DND-41 (cell line): ENCODE measurements around the gene CACUL1.

Source experiments
- ATAC-seq: fragments of 200-7000 bp; cut with Tn5 transposase; 3 replicates; pipeline ENCODE4 v1.9.1; 2021; ENCODE audit warnings: low read depth; ENCODE audit not compliant: insufficient read depth
- DNase-seq: peaks from one replicate; pipeline ENCODE4 v3.0.0-alpha.2; 2020
- H2AFZ ChIP-seq: 2 replicates; pipeline ENCODE4 v1.6.0; 2012; ENCODE audit warnings: low read depth, low read length
- H3K27ac ChIP-seq: 2 replicates; pipeline ENCODE4 v1.5.1; 2012; ENCODE audit warnings: low read length, inconsistent platforms
- H3K27me3 ChIP-seq: fragments of 200-600 bp; sonication (generic); 2 replicates; pipeline ENCODE4 v1.6.0; 2012; ENCODE audit warnings: low read length, mild to moderate bottlenecking, inconsistent platforms; ENCODE audit not compliant: insufficient read depth, poor library complexity
- H3K36me3 ChIP-seq: 2 replicates; pipeline ENCODE4 v1.5.1; 2012; ENCODE audit warnings: low read length, inconsistent platforms; ENCODE audit not compliant: insufficient read depth
- H3K4me1 ChIP-seq: 2 replicates; pipeline ENCODE4 v1.5.1; 2012; ENCODE audit warnings: mild to moderate bottlenecking, low read length; ENCODE audit not compliant: insufficient read depth
- H3K4me2 ChIP-seq: 2 replicates; pipeline ENCODE4 v1.6.0; 2012; ENCODE audit warnings: mild to moderate bottlenecking, moderate library complexity, low read length, inconsistent platforms; ENCODE audit not compliant: insufficient read depth
- H3K4me3 ChIP-seq, 2 experiments: fragments of 200-600 bp in 1 of 2; shearing (Covaris generic) in 1 of 2; 2 replicates each; pipeline ENCODE4 v1.5.1; 2012 to 2016; ENCODE audit warnings: inconsistent platforms in 2 of 2, low read length in 2 of 2, mild to moderate bottlenecking in 2 of 2, low read depth in 1 of 2, moderate library complexity in 1 of 2
- H3K79me2 ChIP-seq: 2 replicates; pipeline ENCODE4 v1.6.0; 2012; ENCODE audit warnings: low read length, inconsistent platforms; ENCODE audit not compliant: insufficient read depth
- H3K9ac ChIP-seq: 2 replicates; pipeline ENCODE4 v1.6.0; 2012; ENCODE audit warnings: low read depth, mild to moderate bottlenecking, inconsistent platforms, low read length, moderate library complexity
- H3K9me3 ChIP-seq: 2 replicates; pipeline ENCODE4 v1.5.1; 2012; ENCODE audit warnings: low read length, moderate library complexity, mild to moderate bottlenecking, inconsistent platforms; ENCODE audit not compliant: insufficient read depth, severe bottlenecking
- H4K20me1 ChIP-seq: 2 replicates; pipeline ENCODE4 v1.6.0; 2012; ENCODE audit warnings: low read length; ENCODE audit not compliant: insufficient read depth
- EZH2 ChIP-seq: IDR thresholded peaks from 3 replicates; pipeline ENCODE4 v1.6.1; 2012; ENCODE audit warnings: borderline replicate concordance, low read depth, mild to moderate bottlenecking, moderate library complexity, low read length, inconsistent platforms; ENCODE audit not compliant: severe bottlenecking
- TF ChIP-seq, protein P1 (sequence below): IDR thresholded peaks from 2 replicates; pipeline ENCODE4 v1.5.1; 2012; ENCODE audit warnings: borderline replicate concordance, low read length, moderate library complexity, mild to moderate bottlenecking; ENCODE audit not compliant: poor library complexity, severe bottlenecking; ENCODE audit errors: extremely low read depth

The CACUL1 gene

GRCh38 chr10:118668228-118668952 is 86.4 kb downstream of the CACUL1 start:
- no peak for DNase-seq
- Histone ChIP-seq H3K27ac (no peak overlapping the region), H3K4me2 (no peak overlapping the region), H3K9me3 (no peaks in the 10 kb centered on the region), H4K20me1 (no peaks in the 10 kb centered on the region), H3K4me3 (no peak overlapping the region), H3K27me3 (no peaks in the 10 kb centered on the region), H3K4me1 (no peaks in the 10 kb centered on the region), H2AFZ (no peak overlapping the region), H3K79me2 (no peaks in the 10 kb centered on the region), H3K9ac (no peak overlapping the region), H3K36me3 (no peaks in the 10 kb centered on the region)
- TF ChIP-seq, protein P1, sequence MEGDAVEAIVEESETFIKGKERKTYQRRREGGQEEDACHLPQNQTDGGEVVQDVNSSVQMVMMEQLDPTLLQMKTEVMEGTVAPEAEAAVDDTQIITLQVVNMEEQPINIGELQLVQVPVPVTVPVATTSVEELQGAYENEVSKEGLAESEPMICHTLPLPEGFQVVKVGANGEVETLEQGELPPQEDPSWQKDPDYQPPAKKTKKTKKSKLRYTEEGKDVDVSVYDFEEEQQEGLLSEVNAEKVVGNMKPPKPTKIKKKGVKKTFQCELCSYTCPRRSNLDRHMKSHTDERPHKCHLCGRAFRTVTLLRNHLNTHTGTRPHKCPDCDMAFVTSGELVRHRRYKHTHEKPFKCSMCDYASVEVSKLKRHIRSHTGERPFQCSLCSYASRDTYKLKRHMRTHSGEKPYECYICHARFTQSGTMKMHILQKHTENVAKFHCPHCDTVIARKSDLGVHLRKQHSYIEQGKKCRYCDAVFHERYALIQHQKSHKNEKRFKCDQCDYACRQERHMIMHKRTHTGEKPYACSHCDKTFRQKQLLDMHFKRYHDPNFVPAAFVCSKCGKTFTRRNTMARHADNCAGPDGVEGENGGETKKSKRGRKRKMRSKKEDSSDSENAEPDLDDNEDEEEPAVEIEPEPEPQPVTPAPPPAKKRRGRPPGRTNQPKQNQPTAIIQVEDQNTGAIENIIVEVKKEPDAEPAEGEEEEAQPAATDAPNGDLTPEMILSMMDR, result peak; percentile 32
- TF ChIP-seq EZH2, result no peak
- no peak for ATAC-seq

DNA sequence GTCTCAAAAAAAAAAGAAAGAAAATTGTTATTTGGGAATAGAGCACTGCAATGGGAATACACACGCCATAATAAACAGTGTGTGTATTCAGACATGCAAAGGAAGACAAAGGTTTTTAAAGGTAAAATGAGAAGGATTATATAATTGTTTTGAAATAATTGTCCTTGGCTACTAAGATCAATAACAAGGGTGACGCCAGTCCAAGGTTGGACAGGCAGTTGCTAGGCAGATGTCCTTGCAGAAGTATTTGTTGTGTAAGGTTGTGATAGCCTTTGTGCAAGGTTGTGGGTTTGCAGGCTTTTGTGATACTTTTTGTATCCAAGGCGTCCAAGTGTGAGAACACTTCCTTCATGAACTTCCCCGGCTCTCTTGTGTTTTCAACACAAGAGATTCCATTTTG is 87.0 kb downstream of the CACUL1 start:
- TF ChIP-seq, protein P1, result no peak
- no peak for TF ChIP-seq EZH2
- Histone ChIP-seq H2AFZ (no peak overlapping the region), H3K9me3 (no peaks in the 10 kb centered on the region), H4K20me1 (no peaks in the 10 kb centered on the region), H3K4me3 (no peak overlapping the region), H3K4me1 (no peaks in the 10 kb centered on the region), H3K36me3 (no peaks in the 10 kb centered on the region), H3K79me2 (no peaks in the 10 kb centered on the region), H3K4me2 (no peak overlapping the region), H3K9ac (no peak overlapping the region), H3K27ac (no peak overlapping the region), H3K27me3 (no peaks in the 10 kb centered on the region)
- no peak for ATAC-seq
- DNase-seq, result no peak

- ATAC-seq (no peak), DNase-seq (no peak)
- Histone ChIP-seq H3K4me2 (no peak overlapping the region), H3K27ac (no peak overlapping the region), H3K9ac (no peak overlapping the region), H3K27me3 (no peaks in the 10 kb centered on the region), H2AFZ (no peak overlapping the region), H3K79me2 (no peaks in the 10 kb centered on the region), H4K20me1 (no peaks in the 10 kb centered on the region), H3K4me1 (no peaks in the 10 kb centered on the region), H3K36me3 (no peaks in the 10 kb centered on the region), H3K4me3 (no peak overlapping the region), H3K9me3 (no peaks in the 10 kb centered on the region)
- no peak for TF ChIP-seq EZH2
- TF ChIP-seq, protein P1, result no peak
Observed at GRCh38 chr10:118666350-118666749, 88.4 kb downstream of the CACUL1 start.
